GM18517 (cell line): Measurements from ENCODE around the gene ACKR2.

Source experiments
- ATAC-seq: cut with Tn5 transposase; IDR thresholded peaks from one replicate; pipeline ENCODE4 v1.9.1; 2021; ENCODE audit warnings: mild to moderate bottlenecking, moderate library complexity; ENCODE audit not compliant: unreplicated experiment

The ACKR2 gene, protein sequence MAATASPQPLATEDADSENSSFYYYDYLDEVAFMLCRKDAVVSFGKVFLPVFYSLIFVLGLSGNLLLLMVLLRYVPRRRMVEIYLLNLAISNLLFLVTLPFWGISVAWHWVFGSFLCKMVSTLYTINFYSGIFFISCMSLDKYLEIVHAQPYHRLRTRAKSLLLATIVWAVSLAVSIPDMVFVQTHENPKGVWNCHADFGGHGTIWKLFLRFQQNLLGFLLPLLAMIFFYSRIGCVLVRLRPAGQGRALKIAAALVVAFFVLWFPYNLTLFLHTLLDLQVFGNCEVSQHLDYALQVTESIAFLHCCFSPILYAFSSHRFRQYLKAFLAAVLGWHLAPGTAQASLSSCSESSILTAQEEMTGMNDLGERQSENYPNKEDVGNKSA

DNA sequence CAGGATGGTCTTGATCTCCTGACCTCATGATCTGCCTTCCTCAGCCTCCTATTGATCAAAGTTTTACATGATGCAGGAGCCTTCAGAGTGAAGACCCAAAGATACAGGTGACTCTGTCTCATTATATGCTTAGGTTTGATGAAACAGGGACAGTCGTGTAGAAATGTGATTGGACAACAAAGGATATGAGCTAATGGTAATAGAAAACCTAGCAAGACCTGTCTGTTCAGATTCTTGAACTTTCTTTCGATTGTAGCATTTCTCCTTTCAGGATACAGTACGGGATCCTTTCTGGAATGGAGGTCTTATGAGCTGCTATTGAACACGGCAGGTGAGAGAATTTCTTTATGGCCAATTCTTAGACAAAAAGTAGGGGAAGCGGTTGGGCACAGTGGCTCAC lies at the start of gene ACKR2:
Gene ACKR2 (plus strand): TSS at position 244 of the 400 bp plus-strand sequence. CDS start 55,058 bp downstream, outside the sequence.
- ATAC-seq = no peak

DNA sequence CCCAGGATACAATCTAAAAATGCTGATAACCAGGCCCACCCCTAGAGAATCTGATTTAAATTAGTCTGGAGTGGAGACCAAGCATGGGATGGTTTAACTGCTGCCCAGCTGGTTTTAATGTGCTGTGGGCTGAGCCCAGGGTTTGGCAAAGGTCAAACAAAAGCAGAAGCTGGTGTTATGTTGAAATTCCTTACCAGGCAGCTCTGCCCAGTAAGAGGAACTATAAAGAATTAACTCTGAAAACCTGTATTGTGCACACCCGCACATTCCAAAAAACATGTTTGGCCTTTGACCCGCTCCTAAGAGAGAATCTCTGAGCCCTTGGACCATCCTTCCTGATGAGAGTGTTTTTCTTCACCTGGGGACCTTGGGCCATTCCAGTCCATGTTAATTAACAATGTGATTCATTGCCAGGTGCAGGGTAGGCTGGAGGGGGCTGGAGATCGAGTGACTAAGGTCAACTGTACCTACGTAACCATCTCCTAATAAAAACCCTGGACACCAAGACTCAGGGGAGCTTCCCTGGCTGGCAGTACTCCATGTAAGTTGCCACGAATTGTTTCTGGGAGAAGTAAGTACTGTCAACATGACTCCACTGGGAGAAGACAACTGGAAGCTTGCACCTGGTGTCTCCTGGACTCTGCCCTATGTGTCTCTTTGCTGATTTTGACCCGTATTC lies 47.1 kb upstream of the ACKR2 start:
- ATAC-seq = no peak

DNA sequence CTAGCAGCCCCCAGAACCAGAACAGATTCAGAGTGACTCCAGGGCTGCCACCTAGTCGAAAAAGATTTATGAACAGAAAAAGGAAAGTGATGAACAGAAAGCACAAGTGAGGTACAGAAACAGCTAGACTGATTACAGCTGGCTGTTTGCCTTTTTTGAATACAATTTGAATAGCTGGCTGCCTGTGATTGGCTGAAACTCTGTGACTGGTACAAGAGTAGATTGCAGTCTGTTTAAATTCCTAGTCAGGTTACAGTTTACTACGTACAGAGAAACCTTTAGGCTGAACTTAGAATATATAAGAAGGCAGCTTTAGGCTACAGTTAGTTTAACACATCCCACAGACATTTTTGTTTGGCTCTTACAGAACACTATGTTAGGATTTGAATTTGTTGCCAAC lies 46.2 kb upstream of the ACKR2 start:
- peak; percentile 46 for ATAC-seq

DNA sequence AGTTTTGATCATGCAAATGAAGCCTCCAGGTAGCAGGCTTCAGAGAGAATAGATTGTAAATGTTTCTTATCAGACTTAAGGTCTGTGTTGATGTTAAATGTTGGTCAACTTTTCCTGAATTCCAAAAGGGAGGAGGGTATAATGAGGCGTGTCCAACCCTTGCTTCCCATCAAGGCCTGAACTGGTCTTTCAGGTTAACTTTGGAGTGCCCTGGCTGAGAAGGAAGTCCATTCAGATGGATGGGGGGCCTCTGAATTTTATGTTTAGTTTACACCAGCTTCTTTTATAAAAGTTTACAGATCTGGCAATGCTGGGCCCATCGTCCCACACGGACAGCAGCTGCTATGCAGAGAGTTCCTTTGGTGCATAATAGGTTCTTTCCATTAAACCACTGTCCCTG lies 45.1 kb upstream of the ACKR2 start:
- no peak for ATAC-seq

DNA sequence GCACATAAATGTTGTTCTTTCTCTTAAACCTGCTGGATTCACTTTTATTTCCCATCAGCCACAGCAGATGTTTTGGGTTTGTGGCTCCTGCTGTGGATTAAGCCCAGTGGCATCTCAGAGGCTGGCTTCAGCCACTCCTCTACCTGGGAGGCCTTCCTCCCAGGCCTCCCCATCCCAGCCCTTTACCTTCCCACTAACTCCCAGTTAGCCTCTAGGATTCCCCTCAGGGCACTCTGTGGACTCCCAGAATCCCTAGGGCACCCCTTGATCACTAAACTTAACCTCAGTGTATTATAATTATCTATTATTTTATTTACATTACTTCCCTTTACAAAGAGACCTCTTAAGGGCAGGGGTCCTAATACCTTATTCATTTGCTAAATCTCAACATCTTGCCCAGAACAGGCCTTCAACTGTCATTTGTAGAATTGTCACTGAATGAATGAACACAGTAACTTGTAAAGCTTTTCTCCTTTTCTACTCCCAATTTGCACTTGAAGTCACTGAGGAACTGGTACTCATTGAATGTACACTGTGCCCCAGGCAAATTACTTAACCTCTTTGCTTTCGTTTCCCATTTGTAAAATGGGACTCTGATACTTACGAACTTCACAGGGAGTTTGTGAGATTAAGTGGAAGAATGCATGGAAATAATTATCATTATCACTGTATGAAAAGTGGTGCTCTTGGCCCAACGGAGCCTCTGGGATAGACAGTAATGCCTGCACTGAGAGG lies 44.5 kb upstream of the ACKR2 start:
- ATAC-seq = no peak

DNA sequence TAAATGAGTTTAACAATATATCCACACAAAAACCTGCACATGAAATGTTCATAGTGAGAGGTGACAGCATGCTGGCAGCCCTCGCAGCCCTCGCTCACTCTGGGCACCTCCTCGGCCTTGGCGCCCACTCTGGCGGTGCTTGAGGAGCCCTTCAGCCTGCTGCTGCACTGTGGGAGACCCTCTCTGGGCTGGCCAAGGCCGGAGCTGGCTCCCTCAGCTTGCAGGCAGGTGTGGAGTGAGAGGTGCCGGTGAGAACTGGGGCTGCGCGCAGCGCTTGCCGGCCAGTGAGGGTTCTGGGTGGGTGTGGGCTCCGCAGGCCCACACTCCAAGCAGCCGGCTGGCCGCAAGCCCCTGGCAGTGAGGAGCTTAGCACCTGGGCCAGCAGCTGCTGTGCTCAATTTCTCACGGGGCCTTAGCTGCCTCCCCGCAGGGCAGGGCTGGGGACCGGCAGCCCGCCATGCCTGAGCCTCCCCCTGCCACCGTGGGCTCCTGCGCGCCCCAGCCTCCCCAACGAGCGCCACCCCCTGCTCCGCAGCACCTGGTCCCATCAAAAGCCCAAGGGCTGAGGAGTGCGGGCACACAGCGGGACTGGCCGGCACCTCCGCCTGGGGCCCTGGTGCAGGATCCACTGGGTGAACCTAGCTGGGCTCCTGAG lies 39.6 kb upstream of the ACKR2 start:
- ATAC-seq = no peak

DNA sequence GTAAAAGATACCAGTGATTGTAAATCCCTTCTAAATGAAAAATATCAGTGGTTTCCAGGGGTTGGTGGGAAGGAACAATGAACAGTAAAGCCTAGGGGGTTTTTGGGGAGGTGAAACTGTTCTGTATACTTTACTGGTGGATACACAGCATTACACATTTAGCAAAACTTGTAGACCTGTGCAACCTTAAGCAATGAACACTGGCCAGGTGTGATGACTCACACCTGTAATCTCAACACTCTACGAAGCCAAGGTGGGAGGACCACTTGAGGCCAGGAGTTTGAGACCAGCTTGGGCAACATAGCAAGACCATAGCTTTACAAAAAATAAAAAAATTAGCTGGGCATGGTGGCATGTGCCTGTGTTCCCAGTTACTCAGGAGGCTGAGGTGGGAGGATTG lies 38.0 kb upstream of the ACKR2 start:
- no peak for ATAC-seq

DNA sequence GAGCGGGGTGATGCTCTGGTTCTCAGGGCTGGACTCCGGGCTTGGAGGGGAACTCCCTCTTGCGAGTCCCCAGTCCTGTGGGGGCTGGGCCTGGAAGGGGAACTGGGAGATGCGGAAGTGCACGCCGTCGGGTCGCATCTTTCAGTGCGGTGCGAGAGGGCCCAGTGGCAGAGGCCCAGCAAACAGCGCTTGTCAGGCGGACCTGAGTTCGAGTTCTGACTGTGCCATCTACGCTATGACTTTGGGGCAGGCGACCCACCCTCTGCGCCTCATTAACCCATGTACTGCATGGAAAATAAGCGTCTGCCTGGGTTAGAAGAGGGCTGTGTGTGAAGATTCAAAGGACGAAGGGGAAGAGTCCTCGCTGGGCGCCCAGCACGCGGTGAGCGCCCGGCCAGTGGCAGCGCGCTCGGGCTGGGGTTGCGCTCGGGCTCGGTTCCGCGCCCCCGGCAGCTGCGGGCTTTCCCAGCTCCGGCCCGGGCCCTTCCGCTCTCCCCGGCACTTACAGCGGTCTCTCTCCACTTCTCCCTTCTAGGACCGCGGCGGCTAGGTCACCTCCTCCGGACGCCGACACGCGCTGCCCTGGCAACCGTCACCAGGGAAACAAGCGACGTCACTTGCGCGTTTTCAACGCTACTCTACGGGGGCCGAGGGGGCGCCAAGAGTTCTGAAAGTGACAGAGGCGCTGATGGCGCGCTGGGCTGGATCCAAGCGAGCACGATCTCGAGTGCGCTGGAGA lies 36.4 kb upstream of the ACKR2 start, which contains the start of gene CCDC13:
Gene CCDC13 (minus strand): TSS at position 584 of the 739 bp plus-strand sequence. CDS start 14,908 bp downstream, outside the sequence.
- ATAC-seq = peak; percentile 91

DNA sequence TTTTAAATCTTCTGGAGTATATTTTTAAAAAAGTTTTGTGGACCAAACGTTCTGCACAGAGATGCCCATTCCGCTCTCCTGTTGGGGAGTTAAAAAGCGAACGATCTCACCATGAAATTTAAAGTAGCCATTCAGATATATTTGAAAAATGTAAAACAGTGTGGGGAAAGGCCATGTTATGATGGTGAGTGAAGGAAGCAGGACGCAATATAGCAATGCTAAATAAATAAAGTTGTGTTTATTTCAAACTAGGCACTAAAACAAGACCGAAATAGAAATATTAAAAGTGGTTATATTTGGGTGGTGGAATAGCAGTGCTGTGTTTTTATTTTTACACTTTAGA lies 35.9 kb upstream of the ACKR2 start:
- ATAC-seq = peak; percentile 21

DNA sequence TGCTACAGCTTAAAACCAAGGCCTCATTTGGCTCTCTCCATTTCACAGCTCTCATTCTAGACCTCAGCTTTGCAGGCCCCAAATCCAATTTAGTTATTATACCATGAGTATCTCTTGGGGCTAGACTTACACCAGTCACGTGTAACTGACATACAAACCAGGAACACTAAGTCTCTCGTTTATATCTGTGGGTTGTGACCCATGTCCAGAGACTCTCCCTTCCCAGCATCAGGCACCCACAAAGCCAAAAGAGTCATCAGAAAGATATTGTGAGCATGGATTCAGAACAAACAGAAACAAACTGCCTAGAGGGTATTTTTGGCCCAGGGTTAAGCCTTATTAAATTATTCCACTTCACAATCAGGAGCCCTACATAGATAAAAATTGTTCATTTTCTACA lies 30.6 kb upstream of the ACKR2 start:
- no peak for ATAC-seq

DNA sequence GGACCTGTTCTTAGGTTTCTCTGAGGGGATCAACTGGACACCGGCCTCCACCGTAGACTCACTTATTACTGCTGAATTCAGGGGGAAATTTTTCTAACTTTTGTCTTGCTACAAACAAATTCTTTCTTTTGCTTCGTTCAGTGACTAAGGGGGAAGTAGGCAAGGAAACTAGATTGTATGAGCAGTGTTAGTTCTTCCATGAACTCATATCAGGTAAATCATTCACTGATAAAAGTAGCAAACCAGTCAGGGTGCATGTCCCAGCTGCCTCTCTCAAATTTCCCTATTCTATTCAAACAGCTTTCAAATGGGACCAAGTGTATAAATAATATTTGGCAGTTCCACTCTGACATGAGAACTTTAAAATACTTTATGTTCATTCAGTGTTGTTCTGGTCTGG lies 28.8 kb upstream of the ACKR2 start:
- no peak for ATAC-seq

DNA sequence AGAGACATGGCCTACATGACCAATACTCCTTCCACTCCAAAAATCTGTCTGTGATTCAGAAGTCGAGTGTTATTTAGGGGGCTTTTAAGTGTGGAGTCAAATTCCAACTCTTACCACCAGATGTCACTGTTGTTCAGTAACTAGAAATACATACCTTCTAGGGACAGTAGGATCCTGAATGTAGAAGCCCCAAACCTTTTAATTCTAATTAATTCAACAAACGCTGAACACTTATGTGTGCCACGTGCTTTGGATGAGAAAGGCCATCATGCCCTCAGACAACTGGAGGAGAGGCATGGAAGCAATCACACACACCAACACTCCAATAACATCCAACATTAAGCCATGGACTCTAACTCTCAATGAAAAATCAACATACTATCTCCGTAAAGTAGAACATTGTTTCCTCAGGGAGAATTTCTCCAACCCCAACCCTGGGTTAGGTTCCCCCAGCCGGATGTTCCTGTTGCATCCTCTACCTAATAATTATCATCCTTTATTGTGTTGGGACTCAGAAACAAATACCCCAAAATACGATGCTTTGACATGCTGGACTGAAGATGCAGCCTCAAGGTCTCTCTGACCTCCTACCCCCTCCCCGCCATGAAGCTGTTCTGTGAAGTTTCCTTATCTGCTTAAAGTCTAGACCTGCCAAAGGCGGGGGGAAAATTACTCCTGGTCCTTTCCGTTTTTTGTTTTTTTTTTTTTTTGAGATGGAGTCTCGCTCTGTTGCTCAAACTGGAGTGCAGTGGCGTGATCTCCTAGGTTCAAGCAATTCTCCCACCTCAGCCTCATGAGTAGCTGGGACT lies 28.1 kb upstream of the ACKR2 start:
- ATAC-seq = no peak

DNA sequence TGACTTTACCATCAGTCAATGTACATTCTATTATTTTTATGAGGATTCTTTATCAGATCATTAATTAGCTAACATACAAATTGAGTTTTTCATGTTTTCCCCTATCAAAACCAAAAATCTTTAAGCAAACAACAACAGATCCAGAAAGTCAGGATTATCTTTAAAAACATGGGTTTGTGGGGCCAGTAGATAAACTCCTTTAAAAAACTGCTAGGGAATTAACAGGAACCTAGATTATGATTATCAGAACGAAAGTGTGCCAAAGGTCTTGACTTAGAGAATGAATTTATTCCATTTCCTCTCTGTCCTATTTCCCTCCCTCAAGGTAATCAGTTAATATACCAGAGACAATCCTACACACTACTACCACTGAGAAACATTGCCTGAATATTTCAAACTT lies 23.0 kb upstream of the ACKR2 start:
- ATAC-seq = no peak

DNA sequence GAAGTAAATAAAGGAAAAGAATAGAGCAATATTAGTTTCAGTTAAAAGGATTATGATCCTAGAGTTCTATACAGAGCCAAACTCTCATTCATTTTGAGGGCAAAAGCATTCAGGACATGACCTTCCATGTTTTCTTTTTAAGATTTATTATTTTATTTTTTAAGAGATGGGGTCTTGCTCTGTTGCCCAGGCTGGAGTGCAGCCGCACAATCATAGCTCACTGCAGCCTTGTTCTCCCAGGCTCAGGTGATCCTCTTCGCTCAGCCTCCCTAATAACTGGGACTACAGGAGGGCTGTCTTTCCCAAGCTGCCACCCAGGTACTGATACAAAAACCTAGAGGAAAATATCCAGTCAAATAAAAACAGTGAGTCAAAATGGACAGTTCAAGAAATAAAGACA lies 22.6 kb upstream of the ACKR2 start:
- ATAC-seq = no peak

DNA sequence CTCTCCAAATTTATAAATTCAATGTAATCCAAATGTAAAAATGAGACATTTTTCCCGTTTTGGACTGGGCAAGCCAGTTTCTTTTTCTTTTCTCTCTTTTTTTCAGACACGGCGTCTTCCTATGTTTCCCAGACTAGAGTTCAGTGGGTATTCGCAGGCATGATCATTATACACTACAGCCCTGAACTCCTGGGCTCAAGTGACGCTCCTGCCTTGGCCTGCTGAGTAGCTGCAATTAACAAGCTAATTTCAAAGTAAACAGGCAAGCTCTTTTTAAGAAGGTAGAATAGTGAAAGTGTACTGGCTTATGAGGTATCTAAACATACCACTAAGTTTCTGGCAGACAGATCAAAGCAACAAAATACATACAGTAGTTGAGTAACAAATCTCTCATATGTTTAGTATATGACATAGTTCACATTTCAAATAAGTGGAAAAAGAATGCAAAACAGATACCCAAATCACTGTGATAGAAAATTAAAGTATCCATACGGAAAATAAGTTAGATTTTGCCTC lies 18.5 kb upstream of the ACKR2 start:
- no peak for ATAC-seq

DNA sequence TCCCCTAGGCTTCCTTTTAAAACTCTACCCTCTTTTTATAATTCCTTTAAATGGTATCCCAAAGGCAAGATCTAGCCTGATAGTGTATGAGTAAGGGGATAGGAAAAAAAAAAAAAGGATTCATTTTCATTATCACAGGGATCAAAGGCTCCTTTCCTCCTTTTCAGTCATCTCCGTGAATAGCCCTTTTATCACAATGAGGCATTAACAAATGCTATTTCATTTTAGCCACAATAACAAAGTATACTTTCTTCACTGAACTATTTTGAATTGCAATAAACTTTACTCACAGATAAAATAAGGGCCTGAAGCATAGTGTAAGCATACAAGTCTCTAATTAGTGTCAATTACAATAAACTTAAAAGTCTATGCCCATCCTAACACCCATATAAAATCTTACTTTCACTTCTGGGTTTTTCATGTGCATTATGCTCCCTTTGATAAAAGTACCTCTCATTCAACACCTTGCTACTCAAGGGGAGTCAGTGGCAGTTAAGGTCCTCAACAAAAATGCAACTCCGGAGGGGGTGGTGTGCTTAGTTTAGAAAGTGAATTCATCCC lies 13.5 kb upstream of the ACKR2 start:
- ATAC-seq = no peak

DNA sequence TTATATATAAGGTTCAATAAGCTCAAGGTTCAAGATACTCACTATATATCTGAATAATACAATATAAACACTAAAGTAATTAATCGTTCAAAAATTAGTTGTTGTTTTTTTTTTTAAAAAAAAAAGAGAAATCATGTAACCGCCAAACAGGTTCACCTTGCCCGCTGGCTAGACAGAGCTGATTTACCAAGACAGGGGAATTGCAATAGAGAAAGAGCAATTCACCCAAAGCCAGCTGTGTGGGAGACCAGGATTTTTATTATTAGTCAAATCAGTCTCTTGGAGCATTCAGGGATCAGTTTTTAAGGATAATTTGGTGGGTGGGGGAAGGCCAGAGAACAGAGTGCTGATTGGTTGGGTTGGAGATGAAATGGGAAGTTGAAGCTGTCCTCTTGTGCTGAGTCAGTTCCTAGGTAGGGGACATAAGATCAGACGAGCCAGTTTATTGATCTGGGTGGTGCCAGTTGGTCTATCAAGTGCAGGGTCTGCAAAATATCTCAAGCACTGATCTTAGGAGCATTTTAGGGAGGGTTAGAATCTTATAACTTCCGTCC lies 12.8 kb upstream of the ACKR2 start:
- ATAC-seq = no peak

DNA sequence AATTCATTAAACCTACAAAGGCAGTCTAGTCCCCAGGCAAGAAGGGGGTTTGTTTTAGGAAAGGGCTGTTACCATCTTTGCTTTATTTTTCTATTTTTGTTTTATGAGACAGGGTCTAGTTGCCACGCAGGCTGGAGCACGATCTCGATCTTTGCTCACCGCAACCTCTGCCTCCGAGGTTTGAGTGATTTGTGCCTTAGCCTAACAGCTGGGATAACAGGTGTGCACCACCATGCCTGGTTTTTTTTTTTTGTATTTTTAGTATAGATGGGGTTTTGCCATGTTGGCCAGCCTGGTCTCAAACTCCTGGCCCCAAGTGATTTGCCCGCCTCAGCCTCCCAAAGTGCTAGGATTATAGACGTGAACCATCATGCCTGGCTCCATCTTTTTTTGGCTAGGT lies 9.9 kb upstream of the ACKR2 start:
- no peak for ATAC-seq

DNA sequence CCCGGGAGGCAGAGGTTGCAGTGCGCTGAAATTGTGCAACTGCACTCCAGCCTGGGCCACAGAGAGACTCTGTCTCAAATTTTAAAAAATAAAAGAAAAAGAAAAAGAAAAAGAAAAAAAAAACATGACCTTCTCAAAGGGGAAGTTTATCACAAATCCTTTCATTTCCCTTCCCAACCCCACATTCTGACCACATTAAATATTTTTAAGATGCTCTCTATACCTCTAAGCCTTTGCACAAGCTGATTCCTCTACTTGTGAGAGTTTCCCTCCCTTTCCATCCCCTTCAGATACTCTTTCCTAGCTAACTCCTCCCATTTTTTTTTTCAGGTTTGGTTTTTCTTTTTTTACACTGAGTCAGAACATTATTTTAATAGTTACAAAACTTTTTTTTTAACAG lies 9.0 kb upstream of the ACKR2 start:
- no peak for ATAC-seq
